ENCODE data around the gene GRM8.

DNA sequence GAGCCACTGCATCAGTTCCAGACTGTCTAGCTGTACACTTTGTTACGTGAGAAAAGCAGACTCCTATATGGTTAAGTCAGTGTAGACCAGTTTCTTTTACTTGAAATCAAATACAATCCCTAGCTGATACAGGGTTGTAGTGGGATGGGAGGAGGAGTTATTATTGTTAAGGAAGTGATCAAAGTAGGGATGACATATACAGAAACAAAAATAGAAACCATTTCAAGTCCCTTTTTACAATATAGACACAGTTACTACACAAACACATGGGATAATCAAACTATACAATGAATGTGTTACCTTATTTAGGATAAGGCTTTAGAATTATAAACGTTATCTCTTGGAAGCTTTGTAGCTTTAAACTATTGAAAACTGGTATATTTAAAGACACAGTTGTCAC is 233.9 kb downstream of the GRM8 start:
- TF ChIP-seq POLR2AphosphoS5 (IDR thresholded peaks at IDR 0.05) = no peak
- TF ChIP-seq, protein P1, sequence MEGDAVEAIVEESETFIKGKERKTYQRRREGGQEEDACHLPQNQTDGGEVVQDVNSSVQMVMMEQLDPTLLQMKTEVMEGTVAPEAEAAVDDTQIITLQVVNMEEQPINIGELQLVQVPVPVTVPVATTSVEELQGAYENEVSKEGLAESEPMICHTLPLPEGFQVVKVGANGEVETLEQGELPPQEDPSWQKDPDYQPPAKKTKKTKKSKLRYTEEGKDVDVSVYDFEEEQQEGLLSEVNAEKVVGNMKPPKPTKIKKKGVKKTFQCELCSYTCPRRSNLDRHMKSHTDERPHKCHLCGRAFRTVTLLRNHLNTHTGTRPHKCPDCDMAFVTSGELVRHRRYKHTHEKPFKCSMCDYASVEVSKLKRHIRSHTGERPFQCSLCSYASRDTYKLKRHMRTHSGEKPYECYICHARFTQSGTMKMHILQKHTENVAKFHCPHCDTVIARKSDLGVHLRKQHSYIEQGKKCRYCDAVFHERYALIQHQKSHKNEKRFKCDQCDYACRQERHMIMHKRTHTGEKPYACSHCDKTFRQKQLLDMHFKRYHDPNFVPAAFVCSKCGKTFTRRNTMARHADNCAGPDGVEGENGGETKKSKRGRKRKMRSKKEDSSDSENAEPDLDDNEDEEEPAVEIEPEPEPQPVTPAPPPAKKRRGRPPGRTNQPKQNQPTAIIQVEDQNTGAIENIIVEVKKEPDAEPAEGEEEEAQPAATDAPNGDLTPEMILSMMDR (IDR thresholded peaks at IDR 0.05) = no peak
- no peak for TF ChIP-seq POLR2A (IDR thresholded peaks at IDR 0.05; ENCODE audit: low read depth)
